ENCODE results near the gene ELOVL2.

ELOVL2 gene

DNA sequence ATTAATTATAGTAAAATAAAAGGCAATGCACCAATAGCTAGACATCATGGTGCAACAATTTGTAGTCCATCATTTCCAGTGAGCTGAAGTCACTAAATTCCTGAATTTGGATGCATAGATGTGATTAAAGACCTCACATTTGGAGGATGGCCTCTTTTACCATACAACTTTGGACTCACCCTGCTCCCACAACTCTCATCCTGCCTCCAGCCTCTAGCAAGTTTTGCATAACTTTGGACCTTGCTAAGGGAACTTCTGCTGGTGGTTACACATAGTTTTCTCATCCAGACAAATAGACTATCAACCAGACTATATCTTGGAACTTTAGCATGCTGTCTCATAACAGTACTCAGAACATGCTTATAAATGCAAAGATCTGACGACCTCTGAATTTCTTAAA, 12.8 kb upstream of the ELOVL2 start:
- DNase-seq, result no peak

DNA sequence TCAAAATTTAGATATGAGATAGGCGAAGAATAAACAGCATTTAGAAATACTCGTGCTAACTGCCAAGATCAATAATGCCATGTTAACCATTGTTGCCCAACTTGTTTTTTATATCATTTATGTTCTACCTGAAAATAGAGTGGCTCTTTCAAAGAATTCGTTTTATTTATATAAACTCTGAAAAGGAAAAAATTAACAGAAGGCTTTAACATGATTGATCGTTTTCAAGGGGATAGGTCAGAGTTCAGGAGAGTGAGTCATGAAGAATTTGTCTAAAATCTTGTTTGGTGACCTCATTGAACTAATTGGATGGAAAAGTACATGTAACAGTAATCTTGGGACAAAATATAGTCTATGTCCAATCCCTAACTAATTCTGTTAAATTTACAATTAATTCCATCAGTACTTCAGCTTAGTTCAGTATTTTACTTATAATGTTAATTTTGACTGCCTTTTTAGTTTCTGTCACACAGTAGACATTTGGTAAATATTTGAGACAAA, 11.1 kb upstream of the ELOVL2 start:
- no peak for DNase-seq

DNA sequence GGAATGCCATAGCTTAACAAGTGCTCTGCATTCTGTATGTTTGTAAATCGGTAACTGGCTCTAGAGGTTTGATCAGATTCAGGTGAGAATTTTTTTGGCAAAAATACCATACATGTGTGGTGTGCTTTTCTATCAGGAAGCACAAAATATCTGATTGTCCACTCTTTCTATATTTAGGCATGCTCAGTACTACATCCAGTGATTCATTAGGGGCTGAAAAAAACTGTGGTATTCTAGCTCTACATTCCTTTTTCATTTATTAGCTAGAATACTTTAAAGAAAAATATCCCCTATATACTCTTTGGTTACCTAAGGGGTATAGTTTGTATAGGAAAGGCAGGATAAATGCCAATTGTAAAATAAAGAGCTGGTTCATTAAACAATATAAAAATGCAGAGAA, 10.6 kb upstream of the ELOVL2 start:
- DNase-seq, result no peak

DNA sequence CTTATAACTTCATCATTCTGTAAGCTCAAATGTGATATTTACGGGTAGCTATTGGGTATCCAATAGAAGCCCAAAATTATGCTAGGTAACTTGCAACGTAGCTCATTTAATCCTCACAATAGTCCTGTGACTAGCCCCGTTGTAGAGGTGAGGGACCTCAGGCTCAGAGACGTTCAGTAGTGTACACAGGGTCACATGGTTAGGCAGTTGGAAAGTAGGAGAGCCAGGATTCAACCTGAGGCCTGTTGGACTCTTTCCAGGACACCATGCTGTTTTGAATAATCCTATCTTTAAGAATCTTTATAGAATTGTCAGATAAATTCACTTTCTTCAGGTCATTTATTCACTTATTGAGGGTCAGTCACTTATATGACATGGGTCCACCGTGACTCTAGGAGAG, 9.2 kb upstream of the ELOVL2 start:
- DNase-seq, result no peak

DNA sequence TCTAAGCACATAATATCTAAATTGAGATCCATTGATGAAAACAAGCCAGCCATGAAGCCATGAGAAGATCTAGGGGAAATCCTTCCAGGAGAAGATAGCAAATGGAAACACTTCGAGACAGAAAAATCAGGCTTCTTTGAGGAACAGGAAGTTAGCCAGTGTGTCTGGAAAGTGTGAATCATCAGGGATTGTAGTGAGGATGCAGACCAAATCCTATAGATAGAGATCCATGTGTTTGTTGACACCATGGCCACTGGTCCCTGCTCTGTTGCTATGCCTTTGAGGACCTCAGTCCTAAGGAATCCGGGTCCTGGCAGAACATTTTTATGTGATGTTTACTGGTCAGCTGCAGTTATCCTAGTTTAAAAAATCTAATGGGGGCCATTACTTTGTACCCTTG, 6.6 kb upstream of the ELOVL2 start:
- no peak for DNase-seq

DNA sequence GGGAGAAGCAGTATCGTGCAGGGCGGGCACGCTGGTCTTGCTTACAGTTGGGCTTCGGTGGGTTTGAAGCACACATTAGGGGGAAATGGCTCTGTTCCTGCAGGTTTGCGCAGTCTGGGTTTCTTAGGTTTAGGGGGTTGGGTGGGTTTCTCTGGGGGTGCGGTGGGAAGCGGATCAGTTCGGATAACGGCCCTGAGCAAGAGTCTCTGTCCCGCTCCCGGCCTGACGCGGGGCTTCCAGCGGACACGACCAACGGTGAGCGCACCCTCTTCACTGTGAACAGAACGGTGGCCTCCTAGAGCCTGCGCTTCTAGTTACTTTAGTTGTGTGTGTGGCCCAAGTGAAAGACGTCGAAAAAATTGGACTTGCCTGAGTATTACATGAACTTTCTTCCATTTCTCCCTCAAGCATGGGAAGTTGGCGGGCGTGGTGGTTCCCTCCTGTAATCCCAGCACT, 635 bp upstream of the ELOVL2 start:
- DNase-seq, result no peak

DNA sequence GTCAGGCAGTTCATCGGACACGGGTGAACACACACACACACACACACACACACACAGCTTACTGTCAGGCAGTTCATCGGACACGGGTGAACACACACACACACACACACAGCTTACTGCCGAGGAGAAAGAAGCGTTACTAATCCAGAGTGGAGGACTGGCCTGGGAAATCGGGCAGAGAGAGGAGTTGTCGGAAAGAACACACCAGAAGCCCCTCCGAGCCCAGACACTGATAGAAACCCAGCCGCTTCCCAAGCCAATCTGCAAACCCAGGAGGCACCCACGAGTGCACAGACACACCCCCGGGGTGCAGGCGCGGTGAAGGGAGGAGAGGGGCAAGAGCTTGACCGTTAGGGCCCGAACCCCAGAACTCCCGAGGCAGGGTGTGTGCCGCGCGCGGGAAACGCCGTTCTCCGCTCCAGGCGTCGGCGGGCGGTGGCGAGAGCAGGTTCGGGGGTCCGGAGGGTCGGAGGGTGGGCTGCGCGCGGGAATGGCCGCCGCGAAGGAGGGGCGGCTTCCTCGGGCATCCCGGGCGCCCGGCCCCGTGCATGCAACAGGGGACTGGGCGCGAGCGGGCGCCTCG, 636 bp downstream of the ELOVL2 start:
- no peak for DNase-seq

DNA sequence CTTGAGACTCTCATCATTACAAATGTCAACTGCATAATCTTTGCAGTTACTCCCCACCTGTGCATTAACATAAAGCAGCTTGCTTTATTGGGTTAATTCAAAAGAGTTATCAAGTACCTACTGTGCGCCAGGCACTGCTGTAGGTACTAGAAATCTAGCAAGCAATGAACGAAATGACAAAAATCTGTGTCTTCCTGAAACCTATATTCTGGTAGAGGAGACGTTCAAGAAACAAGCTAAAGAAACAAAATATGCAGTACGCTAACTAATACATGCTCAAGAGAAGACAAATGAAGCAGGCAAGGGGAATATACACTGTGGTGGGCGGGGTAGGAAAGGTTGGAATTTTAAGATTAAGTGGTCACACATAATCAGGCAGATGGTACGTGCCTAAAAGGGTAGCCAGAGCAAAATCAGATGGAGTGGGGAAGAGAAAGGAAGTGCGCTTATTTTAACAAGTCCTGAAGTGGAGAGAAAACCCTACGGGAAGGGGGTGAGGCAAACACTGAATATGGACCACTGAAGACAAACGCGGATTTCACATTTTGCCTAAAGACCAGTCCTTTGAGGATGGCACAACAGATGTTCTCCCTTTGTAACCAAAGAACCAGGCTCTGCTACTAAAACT, 1.2 kb downstream of the ELOVL2 start:
- DNase-seq, result no peak

DNA sequence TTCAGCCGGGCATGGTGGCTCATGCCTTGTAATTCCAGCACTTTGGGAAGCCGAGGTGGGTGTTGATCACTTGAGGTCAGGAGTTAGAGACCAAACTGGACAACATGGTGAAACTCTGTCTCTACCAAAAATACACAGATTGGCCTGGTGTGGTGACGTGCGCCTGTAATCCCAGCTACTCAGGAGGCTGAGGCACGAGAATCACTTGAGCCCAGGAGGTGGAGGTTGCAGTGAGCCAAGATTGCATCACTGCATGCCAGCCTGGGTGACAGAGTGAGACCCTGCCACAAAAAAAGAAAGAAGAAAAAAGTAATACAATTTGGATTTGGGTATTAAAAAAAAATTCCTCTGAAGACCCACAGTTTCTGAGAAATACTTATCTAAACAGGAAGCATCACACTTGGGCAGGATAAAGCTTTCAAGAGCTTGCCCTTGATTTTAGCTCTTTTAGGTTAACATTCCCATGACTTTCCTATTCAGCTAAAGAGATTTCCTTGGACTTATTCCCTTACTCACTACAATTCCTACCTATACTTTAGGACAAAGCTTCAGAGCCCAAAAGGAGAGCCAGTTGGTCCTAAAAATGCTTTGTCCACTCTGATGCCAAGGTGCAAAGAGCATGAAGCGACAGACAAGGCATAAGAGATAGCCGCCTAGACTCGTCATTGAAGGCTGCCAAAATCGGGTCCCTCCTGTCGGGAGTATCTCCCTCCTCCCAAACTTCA, 1.9 kb downstream of the ELOVL2 start:
- no peak for DNase-seq

DNA sequence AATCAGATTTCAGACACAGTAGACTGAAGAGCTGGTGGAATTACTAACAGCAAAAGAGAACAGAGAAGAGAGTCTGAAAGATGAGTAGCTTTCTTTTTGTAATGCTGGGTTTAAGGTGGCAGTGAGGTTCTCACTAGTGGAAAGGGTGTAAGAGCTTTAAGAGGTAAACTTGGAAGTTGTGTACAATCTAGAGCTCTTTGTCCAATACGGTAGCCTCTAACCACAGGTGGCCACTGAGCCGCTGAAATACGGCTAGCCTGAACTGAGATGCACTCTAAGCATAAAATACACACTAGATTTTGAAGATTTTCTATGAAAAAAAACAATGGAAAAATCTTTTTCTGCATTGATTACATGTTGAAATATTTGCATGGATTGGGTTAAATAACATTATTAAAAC, 4.0 kb downstream of the ELOVL2 start:
- no peak for DNase-seq

DNA sequence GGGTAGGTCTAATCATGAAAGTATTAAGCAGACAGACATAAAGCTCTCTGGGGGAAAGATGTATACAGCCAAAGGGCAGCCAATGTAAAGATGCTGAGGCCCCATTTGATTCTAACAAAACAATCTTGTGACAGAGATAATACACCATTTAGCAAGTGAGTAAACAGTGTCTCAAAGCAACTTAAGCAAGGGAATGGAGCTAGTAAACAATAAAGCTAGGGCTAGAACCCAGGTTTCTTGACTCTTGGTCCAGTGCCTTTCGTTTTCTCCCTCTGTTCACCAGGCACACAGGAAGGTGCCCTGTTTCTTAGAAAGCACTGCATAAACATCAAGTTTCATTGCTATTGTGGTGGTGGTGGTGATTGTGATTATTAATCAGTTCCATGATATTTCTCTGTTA, 5.1 kb downstream of the ELOVL2 start:
- no peak for DNase-seq

DNA sequence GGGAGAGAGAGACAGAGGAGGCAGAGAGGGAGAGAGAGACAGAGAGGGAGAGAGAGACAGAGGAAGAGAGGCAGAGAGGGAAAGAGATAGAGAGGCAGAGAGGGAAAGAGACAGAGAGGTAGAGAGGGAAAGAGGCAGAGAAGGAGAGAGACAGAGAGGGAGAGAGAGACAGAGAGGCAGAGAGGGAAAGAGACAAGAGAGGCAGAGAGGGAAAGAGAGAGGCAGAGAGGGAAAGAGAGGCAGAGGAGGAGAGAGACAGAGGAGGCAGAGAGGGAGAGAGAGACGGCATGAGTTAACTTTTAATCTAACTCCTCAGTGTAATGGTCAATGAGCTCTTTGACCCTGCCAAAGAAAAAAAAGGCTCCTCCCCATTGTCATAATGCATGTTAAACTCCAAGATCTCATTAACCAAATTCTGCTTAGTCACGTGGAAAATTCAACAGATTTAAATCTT, 7.1 kb downstream of the ELOVL2 start:
- DNase-seq, result no peak

DNA sequence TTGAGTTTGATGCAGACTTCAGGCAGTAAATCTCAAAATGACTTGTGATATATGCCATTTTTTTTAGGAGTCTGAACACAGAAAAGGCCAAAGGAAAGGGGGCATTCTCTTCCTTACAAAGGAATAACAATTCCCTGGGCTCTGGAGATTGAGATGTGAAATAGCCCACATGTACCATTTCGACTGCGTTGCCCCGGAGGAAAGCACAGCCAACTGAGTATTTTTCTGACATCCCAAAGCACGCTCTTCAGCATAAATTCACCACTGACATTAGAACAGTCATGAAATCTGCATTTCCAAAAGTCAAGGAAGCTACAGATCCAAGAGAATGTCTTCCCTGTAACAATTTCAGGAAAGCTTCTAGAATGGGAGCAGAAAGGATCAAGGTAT, 7.8 kb downstream of the ELOVL2 start:
- no peak for DNase-seq

DNA sequence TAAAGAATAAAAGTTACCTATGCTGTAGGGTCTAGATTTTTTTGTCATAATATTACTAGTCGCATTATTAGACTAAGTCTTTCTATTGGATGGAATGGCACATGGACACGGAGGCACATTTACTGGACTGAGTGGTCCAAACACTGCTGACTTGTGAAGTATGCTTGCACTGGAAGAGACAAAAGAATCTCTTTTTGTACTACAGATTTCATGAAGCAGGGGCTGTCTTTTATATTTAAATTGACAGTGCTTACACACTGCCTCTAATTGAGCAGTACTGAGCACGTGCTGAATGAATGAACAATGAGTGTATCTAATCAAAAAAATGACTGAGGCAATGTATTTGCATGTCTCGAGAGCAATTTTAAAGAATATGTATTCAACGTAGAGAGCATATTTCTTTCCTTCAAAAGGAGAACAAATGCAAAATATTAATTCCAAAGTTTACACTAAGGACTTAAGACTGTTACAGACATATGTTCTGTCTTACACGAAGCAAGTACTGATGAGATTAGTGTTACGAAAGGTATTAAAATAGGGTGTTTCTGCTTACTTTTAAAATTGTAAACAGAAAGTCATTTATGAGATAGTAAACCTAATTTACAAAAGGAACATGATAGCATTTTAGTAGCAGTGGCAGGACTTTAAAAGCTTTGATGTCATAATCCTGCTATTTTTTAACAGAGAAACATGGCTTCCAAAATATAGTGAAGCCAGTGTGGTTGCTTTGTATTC, 8.3 kb downstream of the ELOVL2 start:
- DNase-seq, result no peak

DNA sequence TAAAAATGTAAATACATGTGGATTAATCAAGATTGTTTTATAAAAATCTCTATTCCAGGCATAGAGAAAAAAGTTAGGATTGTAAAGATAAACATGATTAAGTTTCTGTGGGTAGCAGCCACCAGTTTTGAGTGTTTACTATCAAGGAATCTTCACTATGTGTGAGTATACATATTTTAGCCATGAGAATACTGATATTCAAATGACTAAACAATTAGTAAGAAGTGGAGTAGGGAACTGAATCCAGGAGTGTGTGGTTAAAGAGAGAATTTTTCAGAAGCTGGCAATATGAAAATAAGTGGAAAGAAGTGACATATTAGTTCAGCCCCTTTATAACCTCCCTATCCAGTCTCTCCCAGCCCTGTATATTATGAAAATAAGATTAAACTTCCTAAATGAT, 10.3 kb downstream of the ELOVL2 start:
- no peak for DNase-seq

DNA sequence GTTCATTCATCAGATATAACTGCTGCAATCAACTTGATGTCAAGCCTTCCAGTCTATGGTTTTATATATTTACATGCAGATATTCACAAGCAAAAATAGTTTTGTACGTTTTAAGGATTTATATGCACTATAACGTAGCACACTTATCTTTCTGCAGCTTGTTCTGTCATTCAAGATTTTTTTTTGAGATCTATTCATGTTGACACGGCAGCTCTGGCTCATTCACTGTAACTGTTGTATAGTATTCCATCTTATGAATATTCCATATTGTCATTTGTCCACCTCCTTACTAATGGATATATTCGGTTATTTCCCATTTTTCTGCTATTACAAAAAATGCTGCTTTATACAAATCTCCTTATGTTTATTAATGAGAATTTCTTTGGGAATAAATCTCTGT, 13.2 kb downstream of the ELOVL2 start:
- DNase-seq, result no peak

DNA sequence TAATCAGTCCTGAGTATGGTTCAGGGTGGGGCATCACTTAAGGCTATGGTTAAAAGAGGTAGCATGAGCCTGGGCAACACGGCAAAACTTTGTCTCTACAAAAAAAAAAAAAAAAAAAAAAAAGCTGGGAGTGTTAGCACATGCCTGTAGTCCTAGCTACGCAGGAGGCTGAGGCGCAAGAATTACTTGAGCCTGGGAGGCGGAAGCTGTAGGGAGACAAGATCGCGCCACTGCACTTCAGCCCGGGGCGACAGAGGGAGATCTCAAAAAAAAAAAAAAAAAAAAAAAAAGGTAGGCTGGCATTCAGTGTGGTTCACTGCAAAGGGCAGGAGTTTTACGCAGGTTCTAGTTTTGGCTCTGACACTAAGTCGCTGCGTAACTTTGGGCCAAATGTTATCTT, 15.1 kb downstream of the ELOVL2 start:
- DNase-seq, result no peak

DNA sequence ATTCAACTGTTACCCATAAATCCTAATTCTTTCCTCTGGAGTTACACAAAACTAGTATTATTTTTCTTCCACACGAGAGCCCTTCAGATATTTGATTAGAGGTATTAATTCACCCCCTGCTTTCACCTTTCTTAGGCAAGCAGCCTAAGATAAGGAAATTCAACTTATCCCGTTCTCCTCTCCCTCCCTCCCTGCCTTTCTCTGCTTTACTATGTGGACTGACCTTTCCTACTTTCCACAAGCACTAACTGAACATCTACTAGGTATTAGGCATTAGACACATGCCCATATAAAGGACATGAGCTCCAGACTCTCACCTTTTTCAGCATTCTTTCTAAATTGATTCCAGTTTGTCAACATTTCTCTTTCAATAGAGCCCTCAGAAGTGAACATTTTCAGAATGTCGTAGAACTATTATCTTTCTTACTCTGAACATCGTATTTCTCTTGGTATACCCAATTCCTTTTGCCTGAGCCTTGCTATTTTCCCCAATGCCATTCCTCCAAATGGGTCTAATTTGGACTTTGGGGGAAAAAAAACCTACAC, 16.5 kb downstream of the ELOVL2 start:
- DNase-seq, result no peak

DNA sequence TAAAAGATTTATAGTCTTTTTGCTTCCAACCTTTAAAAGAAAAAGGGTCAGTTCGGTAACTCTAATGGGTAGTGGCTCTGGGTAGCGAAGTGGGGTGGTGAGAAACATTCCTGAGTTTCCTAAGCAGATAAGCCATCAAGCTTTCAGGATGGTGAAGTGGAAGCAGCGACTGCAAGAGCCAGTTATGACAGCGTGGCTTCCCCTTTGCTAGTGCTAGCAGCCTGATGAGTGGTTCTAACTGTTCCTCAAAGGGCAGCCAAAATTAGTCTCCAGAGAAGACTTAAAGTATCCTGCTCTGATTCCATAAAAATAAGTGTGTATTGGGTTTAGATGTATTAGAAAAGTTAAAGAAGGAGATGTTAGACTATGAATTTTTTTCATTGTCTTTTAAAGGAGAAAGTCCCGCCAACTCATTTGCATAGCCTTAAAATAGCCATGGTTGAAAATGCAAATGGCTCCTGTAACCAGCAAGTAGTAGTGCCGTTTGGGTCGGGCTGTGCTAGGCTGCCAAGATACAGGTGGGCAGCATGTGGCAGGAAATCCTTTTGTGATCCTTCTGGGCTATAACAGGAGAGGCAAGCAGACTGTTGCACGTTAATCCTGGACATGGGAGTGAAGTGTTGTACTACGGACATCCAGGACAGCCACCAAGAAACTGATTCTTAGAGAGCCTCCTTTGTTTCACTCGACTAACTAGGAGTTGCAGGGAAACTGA, 18.0 kb downstream of the ELOVL2 start:
- no peak for DNase-seq

DNA sequence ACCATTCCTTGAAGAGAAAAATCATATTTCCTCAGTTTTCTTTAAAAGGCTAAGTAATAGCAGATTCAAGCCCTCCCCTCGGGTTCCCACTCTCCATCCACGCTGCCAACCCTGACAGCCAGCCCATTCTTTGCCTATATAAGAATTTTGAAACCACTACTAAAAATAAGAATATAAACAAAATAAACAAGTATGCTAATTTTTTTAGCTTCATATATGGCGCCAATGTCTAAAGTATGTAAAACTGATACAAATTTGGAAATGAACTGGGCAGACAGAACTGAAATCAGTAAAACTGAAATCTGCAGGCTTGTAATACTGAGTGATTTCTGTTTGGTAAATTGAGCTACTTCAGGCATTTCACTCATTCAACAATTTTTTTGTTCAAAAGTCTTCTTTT, 19.0 kb downstream of the ELOVL2 start:
- DNase-seq, result no peak

DNA sequence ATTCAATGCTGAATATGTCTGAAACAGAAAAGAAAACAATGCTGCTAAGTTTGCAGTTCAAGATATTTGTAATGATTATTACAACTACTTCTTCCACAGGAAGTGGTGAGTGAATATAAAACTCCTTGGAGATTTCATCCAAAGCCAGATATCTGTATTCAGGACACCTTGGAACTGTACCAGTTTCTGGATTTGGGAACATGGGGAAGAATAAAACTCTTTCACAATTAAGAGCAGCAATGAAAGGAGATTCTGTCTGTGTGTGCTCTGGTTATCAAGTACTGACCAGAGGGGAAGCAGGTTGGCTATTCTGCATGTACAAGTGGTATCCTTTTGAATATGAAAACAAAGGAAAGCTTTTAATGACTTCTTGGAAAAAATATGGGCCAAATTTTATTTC, 21.1 kb downstream of the ELOVL2 start:
- DNase-seq, result no peak

DNA sequence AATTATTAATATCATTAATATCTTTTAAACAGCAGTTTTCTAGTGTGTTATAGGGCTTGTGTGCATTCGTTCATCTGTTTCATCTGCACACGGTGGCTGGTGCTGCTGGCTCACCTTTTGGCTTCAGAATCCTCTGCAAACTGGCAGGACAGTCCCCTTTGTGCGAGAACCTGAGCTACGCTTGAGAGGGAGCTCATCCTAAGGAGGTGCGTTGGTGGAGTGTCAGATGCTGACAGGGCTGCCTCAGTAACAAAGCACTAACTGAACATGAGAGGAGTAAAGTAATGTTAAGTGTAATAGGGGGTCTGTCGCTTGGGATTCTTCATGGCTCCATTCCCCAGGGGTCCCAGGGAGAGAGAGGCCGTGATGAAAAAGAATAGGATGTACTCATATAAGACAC, 22.4 kb downstream of the ELOVL2 start:
- DNase-seq, result no peak

DNA sequence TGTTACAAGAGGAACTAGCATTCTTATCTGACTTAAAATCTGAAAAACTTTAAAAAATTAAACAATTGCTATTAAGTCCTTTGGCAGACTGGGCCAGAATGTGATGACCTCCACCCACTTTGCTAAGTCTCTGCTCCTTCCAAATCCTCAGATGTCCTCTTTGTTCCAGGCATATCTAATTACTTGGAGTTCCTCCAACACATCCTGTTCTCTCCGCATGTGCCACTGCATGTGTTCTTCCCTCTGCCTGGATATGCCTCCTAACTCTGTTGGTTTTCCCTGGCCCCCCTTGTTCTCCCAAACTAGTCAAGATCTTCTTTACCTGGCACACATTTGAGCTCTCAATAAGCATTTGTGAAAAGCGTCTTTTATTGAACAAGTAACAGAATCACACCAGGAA, 23.1 kb downstream of the ELOVL2 start:
- DNase-seq, result no peak

All from SHP77 (cell line).